Endodermal cell (in vitro differentiated cells): Measurements from ENCODE around the gene RPTOR. TPM values are rescaled to one million over a fixed set of nuclear protein-coding genes. Genes with fewer than 3 reads are reported as not detected.

Source experiments
- DNase-seq: peaks from one replicate; pipeline ENCODE4 v3.0.0-alpha.2; 2017
- H3K27ac ChIP-seq: 2 replicates; pipeline ENCODE4 v1.5.1; 2013; ENCODE audit warnings: mild to moderate bottlenecking, low read depth, low read length, moderate library complexity
- H3K27me3 ChIP-seq: 2 replicates; pipeline ENCODE4 v1.6.1; 2013; ENCODE audit warnings: mild to moderate bottlenecking, low read length, moderate library complexity; ENCODE audit not compliant: insufficient read depth, control insufficient read depth, poor library complexity, severe bottlenecking
- H3K36me3 ChIP-seq: 2 replicates; pipeline ENCODE4 v1.7.0; 2013; ENCODE audit warnings: mild to moderate bottlenecking, low read length, moderate library complexity; ENCODE audit not compliant: control insufficient read depth, insufficient read depth
- H3K4me1 ChIP-seq: one replicate; pipeline ENCODE4 v1.7.0; 2013; ENCODE audit warnings: low read length; ENCODE audit not compliant: control insufficient read depth, insufficient read depth
- H3K4me3 ChIP-seq: 2 replicates; pipeline ENCODE4 v1.5.1; 2013; ENCODE audit warnings: mild to moderate bottlenecking, low read length, moderate library complexity
- H3K9ac ChIP-seq: 2 replicates; pipeline ENCODE4 v1.6.1; 2013; ENCODE audit warnings: mild to moderate bottlenecking, low read length, moderate library complexity; ENCODE audit not compliant: poor library complexity, severe bottlenecking; ENCODE audit errors: extremely low read depth
- H3K9me3 ChIP-seq: 2 replicates; pipeline ENCODE4 v1.6.1; 2013; ENCODE audit warnings: mild to moderate bottlenecking, low read length, moderate library complexity; ENCODE audit not compliant: control insufficient read depth
- H3K27ac Mint-ChIP-seq: 2 replicates; pipeline ENCODE4 v1.8.0; 2020; ENCODE audit warnings: mixed read lengths
- H3K27me3 Mint-ChIP-seq: 2 replicates; pipeline ENCODE4 v1.8.0; 2021; ENCODE audit warnings: mild to moderate bottlenecking, mixed read lengths; ENCODE audit not compliant: insufficient read depth
- H3K36me3 Mint-ChIP-seq: 2 replicates; pipeline ENCODE4 v1.8.0; 2020; ENCODE audit warnings: low read depth, mixed read lengths
- H3K4me1 Mint-ChIP-seq: 2 replicates; pipeline ENCODE4 v1.8.0; 2020; ENCODE audit warnings: mixed read lengths
- H3K4me3 Mint-ChIP-seq: 2 replicates; pipeline ENCODE4 v1.8.0; 2020; ENCODE audit warnings: mild to moderate bottlenecking, moderate library complexity, mixed read lengths
- H3K9me3 Mint-ChIP-seq: 2 replicates; pipeline ENCODE4 v1.8.0; 2020; ENCODE audit warnings: mild to moderate bottlenecking, mixed read lengths
- WGBS, 2 experiments: methylation state at CpG; one replicate each; pipeline versions ENCODE4 v1.1.5 to v1.1.7; 2013; ENCODE audit warnings: missing lambda C conversion rate in 2 of 2, mixed read lengths in 1 of 2; ENCODE audit not compliant: insufficient coverage in 1 of 2, insufficient read length in 1 of 2; 5-methylcytosine and 5-hydroxymethylcytosine counted together
- total RNA-seq, 2 donors: library from RNA; stranded (reverse); fragmentation: NEBNext Ultra II Directional in 1 of 2; extraction: Animal tissue kit (Norgen Biotek cat#: 25700) in 1 of 2; gene quantifications; 2 replicates in 1 of 2; 3 replicates in 1 of 2; pipeline ENCODE4 v1.2.1, GENCODE V29; 2021
- TF ChIP-seq, protein P1 (sequence below): fragments of 200-600 bp; sonication (generic); conservative IDR thresholded peaks from 2 replicates; pipeline ENCODE4 v1.5.0; 2021; ENCODE audit warnings: antibody characterized with exemption, mild to moderate bottlenecking

The RPTOR gene
- total RNA-seq, 2 donors from 2014 or later, result 45.1 to 53.4 TPM

DNA sequence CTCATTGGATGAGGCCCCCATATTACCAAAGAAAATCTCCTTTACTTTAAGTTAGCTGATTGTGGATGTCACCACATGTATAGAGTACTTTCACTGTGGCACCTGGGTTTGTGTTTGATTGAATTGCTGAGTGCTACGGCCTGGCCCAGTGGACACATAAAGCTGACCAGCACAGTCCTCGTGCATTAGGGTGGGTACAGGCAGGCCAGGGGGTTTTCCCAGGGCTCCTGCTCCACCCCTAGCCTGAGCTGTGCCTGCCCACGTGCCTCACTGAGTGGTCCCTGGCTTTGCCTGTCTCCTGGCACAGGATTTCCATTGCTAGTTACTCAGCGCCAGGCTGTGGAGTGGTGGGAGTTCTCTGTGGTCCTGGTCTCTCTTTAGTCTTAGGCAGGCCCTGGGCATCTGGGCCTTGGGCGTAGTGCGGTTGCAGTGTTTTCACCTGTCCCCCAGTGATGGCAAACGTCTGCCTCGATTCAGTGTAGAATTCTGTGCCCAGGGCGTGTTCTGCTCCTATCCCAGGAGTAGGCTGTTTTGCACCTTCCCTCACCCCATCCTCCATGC, 86.0 kb downstream of the RPTOR start:
- TF ChIP-seq, protein P1, sequence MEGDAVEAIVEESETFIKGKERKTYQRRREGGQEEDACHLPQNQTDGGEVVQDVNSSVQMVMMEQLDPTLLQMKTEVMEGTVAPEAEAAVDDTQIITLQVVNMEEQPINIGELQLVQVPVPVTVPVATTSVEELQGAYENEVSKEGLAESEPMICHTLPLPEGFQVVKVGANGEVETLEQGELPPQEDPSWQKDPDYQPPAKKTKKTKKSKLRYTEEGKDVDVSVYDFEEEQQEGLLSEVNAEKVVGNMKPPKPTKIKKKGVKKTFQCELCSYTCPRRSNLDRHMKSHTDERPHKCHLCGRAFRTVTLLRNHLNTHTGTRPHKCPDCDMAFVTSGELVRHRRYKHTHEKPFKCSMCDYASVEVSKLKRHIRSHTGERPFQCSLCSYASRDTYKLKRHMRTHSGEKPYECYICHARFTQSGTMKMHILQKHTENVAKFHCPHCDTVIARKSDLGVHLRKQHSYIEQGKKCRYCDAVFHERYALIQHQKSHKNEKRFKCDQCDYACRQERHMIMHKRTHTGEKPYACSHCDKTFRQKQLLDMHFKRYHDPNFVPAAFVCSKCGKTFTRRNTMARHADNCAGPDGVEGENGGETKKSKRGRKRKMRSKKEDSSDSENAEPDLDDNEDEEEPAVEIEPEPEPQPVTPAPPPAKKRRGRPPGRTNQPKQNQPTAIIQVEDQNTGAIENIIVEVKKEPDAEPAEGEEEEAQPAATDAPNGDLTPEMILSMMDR, result no peak
- no peak overlapping the region for H3K4me3 ChIP-seq
- no peaks in the 10 kb centered on the region for H3K27me3 ChIP-seq
- H3K36me3 Mint-ChIP-seq, result peaks cover 13% of the 10 kb centered on the region
- H3K9ac ChIP-seq, result no peak overlapping the region
- peaks cover 24% of the 10 kb centered on the region for H3K4me1 Mint-ChIP-seq
- no peaks in the 10 kb centered on the region for H3K9me3 ChIP-seq
- H3K9me3 Mint-ChIP-seq, result no peaks in the 10 kb centered on the region
- 93 to 94% methylated on average over 8 to 9 of the region's 9 CpGs for WGBS, 2 experiments
- H3K27ac ChIP-seq, result no peak overlapping the region
- no peak overlapping the region for H3K27ac Mint-ChIP-seq
- H3K36me3 ChIP-seq, result peaks cover 5% of the 10 kb centered on the region
- H3K27me3 Mint-ChIP-seq, result no peaks in the 10 kb centered on the region
- DNase-seq, result peak; percentile 44
- H3K4me3 Mint-ChIP-seq, result no peak overlapping the region
- peaks cover 6% of the 10 kb centered on the region for H3K4me1 ChIP-seq

DNA sequence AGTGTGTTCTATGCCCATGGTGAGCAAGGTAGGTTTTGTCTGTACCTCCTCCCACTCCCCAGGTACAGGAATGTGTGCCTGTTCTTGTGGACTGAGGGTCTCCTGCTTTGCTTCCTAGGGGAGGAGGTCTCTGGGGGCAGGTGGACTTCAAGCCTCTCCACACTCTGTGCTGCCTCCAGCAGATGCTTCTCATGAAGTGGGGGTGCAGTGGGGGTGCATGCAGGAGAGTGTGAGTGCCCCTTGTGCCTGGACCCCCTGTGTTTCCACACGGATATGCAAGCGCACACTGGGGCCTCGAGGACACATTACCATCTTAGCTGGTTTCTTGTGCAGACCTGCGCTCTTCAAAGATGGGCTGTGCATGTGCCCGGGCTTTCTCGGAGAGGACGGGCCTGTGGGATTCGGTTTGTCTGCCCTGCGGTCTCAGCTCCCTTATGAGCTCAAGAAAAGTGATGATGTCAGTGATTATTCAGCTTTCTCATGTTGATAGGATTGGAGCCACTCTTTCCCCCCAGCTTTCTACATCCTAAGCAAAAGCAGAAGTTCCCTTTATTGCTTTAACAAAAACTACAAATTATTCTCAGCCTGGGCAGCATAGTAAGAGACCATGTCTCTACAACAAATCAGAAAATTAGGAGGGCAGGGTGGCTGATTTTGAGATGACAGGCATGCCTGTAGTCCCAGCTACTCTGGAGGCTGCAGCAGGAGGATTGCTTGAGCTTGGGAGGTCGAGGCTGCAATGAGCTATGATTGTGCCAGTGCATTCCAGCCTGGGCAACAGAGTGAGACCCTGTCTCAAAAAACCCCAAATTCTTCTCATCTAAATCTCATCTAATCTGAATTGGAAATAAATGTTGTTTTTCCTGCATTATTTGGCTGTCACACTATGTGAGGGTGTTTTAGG, 86.8 kb downstream of the RPTOR start:
- DNase-seq, result peak; percentile 44
- TF ChIP-seq, protein P1, result no peak
- Mint-ChIP-seq H3K27ac (no peak overlapping the region), H3K36me3 (peaks cover 9% of the 10 kb centered on the region), H3K9me3 (no peaks in the 10 kb centered on the region), H3K4me3 (no peak overlapping the region), H3K4me1 (peaks cover 25% of the 10 kb centered on the region), H3K27me3 (no peaks in the 10 kb centered on the region)
- Histone ChIP-seq H3K27me3 (no peaks in the 10 kb centered on the region), H3K36me3 (peaks cover 2% of the 10 kb centered on the region), H3K9ac (no peak overlapping the region), H3K27ac (no peak overlapping the region), H3K9me3 (no peaks in the 10 kb centered on the region), H3K4me1 (peaks cover 6% of the 10 kb centered on the region), H3K4me3 (no peak overlapping the region)
- 93 to 98% methylated on average over 4 to 10 of the region's 10 CpGs for WGBS, 2 experiments

DNA sequence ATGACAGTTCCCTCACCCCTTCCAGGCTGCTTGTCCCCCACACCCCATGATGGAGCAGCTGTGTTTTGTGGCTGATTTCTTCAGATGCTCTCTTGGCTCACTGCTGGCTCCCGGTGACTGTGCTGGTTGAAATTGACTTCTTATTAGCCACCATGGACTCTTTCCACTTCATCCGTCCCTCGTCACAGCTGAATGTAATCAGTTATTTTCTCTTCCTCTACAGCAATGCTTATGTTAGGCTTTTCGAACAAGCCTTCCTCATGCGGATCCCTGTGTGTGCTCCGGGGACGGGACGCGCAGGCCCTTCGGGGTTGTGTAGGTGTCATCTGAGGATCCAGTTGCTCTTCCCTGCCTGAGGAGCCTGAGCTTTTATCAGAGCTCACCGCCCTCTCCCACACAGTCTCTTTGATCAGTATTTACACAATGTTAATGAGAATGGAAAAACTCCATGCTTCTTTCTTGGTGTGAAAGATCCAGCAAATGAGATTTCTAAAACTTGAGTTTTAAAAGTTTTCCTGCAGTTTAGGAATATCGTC, 87.5 kb downstream of the RPTOR start:
- no peaks in the 10 kb centered on the region for H3K27me3 ChIP-seq
- TF ChIP-seq, protein P1, result no peak
- H3K27ac Mint-ChIP-seq, result no peak overlapping the region
- H3K36me3 Mint-ChIP-seq, result peaks cover 6% of the 10 kb centered on the region
- DNase-seq, result peak; percentile 76
- H3K9me3 ChIP-seq, result no peaks in the 10 kb centered on the region
- H3K4me3 ChIP-seq, result no peak overlapping the region
- WGBS, 2 experiments, result 47 to 59% methylated on average over 11 to 12 of the region's 12 CpGs
- no peaks in the 10 kb centered on the region for H3K36me3 ChIP-seq
- no peak overlapping the region for H3K4me3 Mint-ChIP-seq
- peaks cover 32% of the 10 kb centered on the region for H3K4me1 Mint-ChIP-seq
- no peaks in the 10 kb centered on the region for H3K9me3 Mint-ChIP-seq
- peaks cover 6% of the 10 kb centered on the region for H3K4me1 ChIP-seq
- H3K9ac ChIP-seq, result no peak overlapping the region
- no peak overlapping the region for H3K27ac ChIP-seq
- no peaks in the 10 kb centered on the region for H3K27me3 Mint-ChIP-seq
